Thoracic aorta (tissue), 2 donors: ENCODE measurements around the gene ZNF346. TPM values are rescaled to one million over a fixed set of nuclear protein-coding genes. Genes with fewer than 3 reads are reported as not detected.
"Not testable (repeated sequence)": the region's sequence is repeated elsewhere in the genome, so short reads cannot be mapped to it uniquely, and the experiment has no call there.

Experiments
- ATAC-seq: fragments of 150-250 bp; one replicate; pipeline ENCODE4 v1.8.0; 2017; ENCODE audit warnings: low read depth; ENCODE audit not compliant: insufficient number of reproducible peaks, low FRiP score
- DNase-seq: peaks from one replicate; pipeline ENCODE4 v3.0.0-alpha.2; 2020; ENCODE audit warnings: low spot score
- H3K27ac ChIP-seq, 2 donors: fragments of 200-600 bp; sonication (generic); 1 replicate in 1 of 2; 2 replicates in 1 of 2; pipeline ENCODE4 v1.5.1; 2016; ENCODE audit warnings: mild to moderate bottlenecking in 2 of 2, moderate library complexity in 2 of 2
- H3K27me3 ChIP-seq: fragments of 200-600 bp; sonication (generic); replicated peaks from 2 replicates; pipeline ENCODE4 v1.6.0; 2016; ENCODE audit warnings: mild to moderate bottlenecking; ENCODE audit not compliant: insufficient read depth
- H3K36me3 ChIP-seq: fragments of 200-600 bp; sonication (generic); one replicate; pipeline ENCODE4 v1.5.1; 2016
- H3K4me1 ChIP-seq, 2 donors: fragments of 200-600 bp; sonication (generic); 1 replicate in 1 of 2; 2 replicates in 1 of 2; pipeline versions ENCODE4 v1.5.1 to v1.6.0; 2016; ENCODE audit warnings: low read depth in 2 of 2, mild to moderate bottlenecking in 1 of 2; ENCODE audit not compliant: control insufficient read depth in 1 of 2
- H3K4me3 ChIP-seq: fragments of 200-600 bp; sonication (generic); 2 replicates; pipeline ENCODE4 v1.5.1; 2016; ENCODE audit warnings: mild to moderate bottlenecking
- H3K9me3 ChIP-seq: fragments of 200-600 bp; sonication (generic); 2 replicates; pipeline ENCODE4 v1.5.1; 2016
- total RNA-seq, 2 donors: library from RNA; depleted of rRNA; stranded (reverse); fragments of >200 nt; gene quantifications; one replicate each; pipeline versions ENCODE4 v1.1.0 to v1.2.3, GENCODE V29; 2016
- TF ChIP-seq, protein P1 (sequence below): fragments of 200-600 bp; sonication (generic); IDR thresholded peaks from one replicate; pipeline ENCODE4 v1.5.1; 2019; ENCODE audit warnings: antibody characterized with exemption

Gene ZNF346, protein sequence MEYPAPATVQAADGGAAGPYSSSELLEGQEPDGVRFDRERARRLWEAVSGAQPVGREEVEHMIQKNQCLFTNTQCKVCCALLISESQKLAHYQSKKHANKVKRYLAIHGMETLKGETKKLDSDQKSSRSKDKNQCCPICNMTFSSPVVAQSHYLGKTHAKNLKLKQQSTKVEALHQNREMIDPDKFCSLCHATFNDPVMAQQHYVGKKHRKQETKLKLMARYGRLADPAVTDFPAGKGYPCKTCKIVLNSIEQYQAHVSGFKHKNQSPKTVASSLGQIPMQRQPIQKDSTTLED
- 10 to 100 TPM; 22.9 to 25.1 TPM for total RNA-seq

DNA sequence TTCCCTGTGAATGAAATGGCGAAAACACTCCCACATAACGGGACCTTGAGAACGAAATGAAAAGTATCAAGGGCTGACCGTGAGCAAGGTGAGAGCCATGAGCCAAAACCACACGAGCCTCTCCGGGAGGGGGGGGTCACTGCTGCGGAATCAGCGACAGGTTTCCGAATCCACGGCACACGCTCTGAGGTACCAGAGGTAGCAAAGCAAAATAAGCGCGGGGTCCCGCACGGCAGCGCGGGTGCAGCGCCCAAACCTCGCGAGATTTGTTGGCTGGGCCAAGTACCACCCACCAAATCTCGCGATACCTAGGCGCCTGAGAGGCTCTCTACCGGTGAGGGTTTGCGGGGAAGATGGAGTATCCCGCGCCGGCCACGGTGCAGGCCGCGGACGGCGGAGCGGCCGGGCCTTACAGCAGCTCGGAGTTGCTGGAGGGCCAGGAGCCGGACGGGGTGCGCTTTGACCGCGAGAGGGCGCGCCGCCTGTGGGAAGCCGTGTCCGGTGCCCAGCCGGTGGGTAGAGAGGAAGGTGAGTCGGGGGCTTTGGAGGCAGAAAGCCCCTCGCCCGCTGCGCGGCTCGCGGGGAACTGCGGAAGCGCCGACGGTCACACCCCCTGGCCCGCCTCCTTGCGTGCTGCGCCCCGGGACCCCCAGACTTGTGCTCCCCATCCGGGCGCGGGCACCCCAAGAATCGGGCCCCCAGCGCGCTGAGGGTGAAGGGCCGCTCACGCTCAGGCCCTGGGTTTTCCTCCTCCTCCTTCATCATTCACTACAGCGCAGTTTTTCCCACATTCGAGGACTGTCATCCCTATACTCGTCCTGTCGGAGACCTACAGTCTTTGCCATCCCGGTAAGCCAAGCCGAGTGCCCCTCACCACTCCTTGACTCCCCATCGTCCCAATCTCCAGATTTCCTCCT lies at the start of gene ZNF346:
TSS of gene ZNF346 (plus strand) at position 311 of the 917 bp plus-strand sequence. CDS start at position 354, 43 bp downstream.
- Histone ChIP-seq H3K27me3 (no peaks in the 10 kb centered on the region), H3K4me1 (peaks cover 8 to 13% of the 10 kb centered on the region in 2 donors), H3K9me3 (no peaks in the 10 kb centered on the region), H3K4me3 (peak within 1 kb of the TSS; percentile 83), H3K27ac (peak within 1 kb of the TSS; percentile 69 to 78), H3K36me3 (no peaks in the 10 kb centered on the region)
- ATAC-seq, result peak; percentile 80
- peak; percentile 69 for DNase-seq
- TF ChIP-seq, protein P1, sequence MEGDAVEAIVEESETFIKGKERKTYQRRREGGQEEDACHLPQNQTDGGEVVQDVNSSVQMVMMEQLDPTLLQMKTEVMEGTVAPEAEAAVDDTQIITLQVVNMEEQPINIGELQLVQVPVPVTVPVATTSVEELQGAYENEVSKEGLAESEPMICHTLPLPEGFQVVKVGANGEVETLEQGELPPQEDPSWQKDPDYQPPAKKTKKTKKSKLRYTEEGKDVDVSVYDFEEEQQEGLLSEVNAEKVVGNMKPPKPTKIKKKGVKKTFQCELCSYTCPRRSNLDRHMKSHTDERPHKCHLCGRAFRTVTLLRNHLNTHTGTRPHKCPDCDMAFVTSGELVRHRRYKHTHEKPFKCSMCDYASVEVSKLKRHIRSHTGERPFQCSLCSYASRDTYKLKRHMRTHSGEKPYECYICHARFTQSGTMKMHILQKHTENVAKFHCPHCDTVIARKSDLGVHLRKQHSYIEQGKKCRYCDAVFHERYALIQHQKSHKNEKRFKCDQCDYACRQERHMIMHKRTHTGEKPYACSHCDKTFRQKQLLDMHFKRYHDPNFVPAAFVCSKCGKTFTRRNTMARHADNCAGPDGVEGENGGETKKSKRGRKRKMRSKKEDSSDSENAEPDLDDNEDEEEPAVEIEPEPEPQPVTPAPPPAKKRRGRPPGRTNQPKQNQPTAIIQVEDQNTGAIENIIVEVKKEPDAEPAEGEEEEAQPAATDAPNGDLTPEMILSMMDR, result peak; percentile 50

DNA sequence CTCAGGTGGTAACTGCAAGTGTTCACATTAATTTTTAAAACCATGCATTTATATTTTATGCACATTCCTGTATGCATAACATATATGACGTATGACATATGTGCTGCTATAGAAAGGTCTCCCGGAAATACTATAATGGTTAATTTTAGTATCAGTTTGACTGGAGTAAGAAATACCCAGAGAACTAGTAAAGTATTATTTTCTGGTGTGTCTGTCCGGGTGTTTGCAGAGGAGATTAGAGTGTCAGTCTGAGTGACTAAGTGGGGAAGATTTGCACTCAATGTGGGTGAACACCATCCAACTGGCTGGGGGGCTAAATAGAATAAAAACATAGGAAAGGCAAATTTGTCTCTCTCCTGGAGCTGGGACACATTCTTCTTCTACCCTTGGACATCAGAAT lies 42.8 kb upstream of the ZNF346 start:
- H3K4me1 ChIP-seq, result no peaks in the 10 kb centered on the region
- no peaks in the 10 kb centered on the region for H3K9me3 ChIP-seq
- no peak overlapping the region for H3K4me3 ChIP-seq
- DNase-seq (no peak), ATAC-seq (no peak)
- no peaks in the 10 kb centered on the region for H3K27me3 ChIP-seq
- TF ChIP-seq, protein P1, result no peak
- H3K36me3 ChIP-seq, result peaks cover 9% of the 10 kb centered on the region
- H3K27ac ChIP-seq, result no peak overlapping the region

DNA sequence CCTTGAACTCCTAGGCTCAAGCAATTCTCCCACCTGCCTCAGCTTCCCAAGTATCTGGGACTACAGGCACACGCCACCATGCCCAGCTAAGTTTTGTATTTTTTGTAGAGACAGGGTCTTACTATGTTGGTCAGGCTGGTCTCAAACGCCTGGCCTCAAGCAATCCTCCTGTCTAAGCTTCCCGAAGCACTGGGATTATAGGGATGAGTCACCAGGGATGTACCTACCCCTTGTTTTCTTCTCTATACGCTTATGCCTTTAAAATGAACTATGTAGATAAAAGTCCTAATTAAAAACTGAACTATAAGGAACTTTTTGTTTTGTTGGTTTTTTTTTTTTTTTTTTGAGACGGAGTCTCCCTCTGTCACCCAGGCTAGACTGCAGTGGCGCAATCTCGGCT lies 41.7 kb upstream of the ZNF346 start:
- no peaks in the 10 kb centered on the region for H3K9me3 ChIP-seq
- no peak overlapping the region for H3K4me3 ChIP-seq
- ATAC-seq (no peak), DNase-seq (no peak)
- H3K27me3 ChIP-seq, result no peaks in the 10 kb centered on the region
- no peak overlapping the region for H3K27ac ChIP-seq
- peaks cover 7% of the 10 kb centered on the region for H3K36me3 ChIP-seq
- TF ChIP-seq, protein P1, result no peak
- no peaks in the 10 kb centered on the region for H3K4me1 ChIP-seq

DNA sequence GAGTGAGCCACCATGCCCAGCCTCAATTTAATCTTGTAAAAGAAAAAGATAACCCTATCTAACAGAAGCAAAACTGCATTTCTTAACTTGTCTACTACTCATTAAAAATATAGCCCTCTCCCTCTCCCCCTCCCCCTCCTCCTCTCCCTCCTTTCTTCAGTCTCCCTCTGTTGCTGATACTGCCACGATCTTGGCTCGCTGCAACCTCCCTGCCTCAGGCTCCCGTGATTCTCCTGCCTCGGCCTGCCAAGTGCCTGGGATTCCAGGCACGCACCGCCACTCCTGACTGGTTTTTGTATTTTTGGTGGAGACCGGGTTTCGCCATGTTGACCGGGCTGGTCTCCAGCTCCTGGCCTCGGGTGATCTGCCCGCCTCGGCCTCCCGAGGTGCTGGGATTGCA lies 39.4 kb upstream of the ZNF346 start:
- H3K27me3 ChIP-seq, H3K4me1 ChIP-seq, H3K27ac ChIP-seq, H3K9me3 ChIP-seq, H3K4me3 ChIP-seq, ATAC-seq, H3K36me3 ChIP-seq, DNase-seq: not testable (repeated sequence)

DNA sequence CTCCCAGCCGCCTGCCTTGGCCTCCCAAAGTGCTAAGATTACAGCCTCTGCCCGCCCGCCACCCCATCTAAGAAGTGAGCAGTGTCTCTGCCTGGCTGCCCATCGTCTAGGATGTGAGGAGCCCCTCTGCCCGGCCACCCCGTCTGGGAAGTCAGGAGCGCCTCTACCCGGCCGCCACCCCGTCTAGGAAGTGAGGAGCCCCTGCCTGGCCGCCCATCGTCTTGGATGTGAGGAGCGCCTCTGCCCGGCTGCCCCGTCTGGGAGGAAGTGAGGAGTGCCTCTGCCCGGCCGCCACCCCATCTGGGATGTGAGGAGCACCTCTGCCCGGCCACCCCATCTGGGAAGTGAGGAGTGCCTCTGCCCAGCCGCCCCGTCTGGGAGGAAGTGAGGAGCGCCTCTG lies 38.9 kb upstream of the ZNF346 start:
- H3K4me3 ChIP-seq, result not testable (repeated sequence)

DNA sequence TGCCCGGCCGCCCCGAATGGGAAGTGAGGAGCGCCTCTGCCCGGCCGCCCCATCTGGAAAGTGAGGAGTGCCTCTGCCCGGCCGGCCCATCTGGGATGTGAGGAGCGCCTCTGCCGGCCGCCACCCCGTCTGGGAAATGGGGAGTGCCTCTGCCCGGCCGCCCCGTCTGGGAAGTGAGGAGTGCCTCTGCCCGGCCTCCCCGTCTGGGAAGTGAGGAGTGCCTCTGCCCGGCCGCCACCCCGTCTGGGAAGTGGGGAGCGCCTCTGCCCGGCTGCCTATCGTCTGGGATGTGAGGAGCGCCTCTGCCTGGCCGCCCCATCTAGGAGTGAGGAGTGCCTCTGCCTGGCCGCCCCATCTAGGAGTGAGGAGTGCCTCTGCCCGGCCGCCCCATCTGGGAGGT lies 38.3 kb upstream of the ZNF346 start:
- not testable (repeated sequence) for ATAC-seq, DNase-seq, H3K27me3 ChIP-seq, H3K9me3 ChIP-seq, H3K4me3 ChIP-seq, H3K27ac ChIP-seq, H3K36me3 ChIP-seq, H3K4me1 ChIP-seq

More for the DNA sequence above, 38.9 kb upstream of the ZNF346 start:
- not testable (repeated sequence) for DNase-seq, H3K4me1 ChIP-seq, H3K36me3 ChIP-seq, ATAC-seq, H3K27me3 ChIP-seq, H3K27ac ChIP-seq, H3K9me3 ChIP-seq
